Right atrium auricular region (tissue), 2 donors: ENCODE data around the gene CADM1. TPM values are rescaled to one million over a fixed set of nuclear protein-coding genes. Genes with fewer than 3 reads are reported as not detected.

Source experiments
- DNase-seq: peaks from one replicate; pipeline ENCODE4 v3.0.0-alpha.2; 2019; ENCODE audit warnings: low spot score
- H3K27ac ChIP-seq, 2 donors: fragments of 200-600 bp; sonication (generic); 1 replicate in 1 of 2; 2 replicates in 1 of 2; pipeline ENCODE4 v1.5.1; 2016 to 2019
- H3K27me3 ChIP-seq, 2 donors: fragments of 200-600 bp; sonication (generic); one replicate each; pipeline versions ENCODE4 v1.5.1 to v1.6.0; 2017 to 2019
- H3K36me3 ChIP-seq: fragments of 200-600 bp; sonication (generic); one replicate; pipeline ENCODE4 v1.5.1; 2016
- H3K4me1 ChIP-seq, 2 donors: fragments of 200-600 bp; sonication (generic); one replicate each; pipeline versions ENCODE4 v1.5.1 to v1.6.0; 2017 to 2019
- H3K4me3 ChIP-seq, 2 donors: fragments of 200-600 bp; sonication (generic); 1 replicate in 1 of 2; 2 replicates in 1 of 2; pipeline ENCODE4 v1.5.1; 2017 to 2019; ENCODE audit warnings: mild to moderate bottlenecking in 1 of 2, moderate library complexity in 1 of 2
- H3K9me3 ChIP-seq, 2 donors: fragments of 200-600 bp; sonication (generic); one replicate each; pipeline ENCODE4 v1.5.1; 2019
- total RNA-seq, 2 donors: library from RNA; depleted of rRNA; stranded (reverse); fragments of >200 nt; gene quantifications; one replicate each; pipeline ENCODE4 v1.1.0, GENCODE V29; 2016
- TF ChIP-seq, protein P1 (sequence below), 2 donors: fragments of 200-600 bp; sonication (generic); IDR thresholded peaks; one replicate each; pipeline ENCODE4 v1.5.1; 2019; ENCODE audit warnings: antibody characterized with exemption in 2 of 2

The CADM1 gene
- total RNA-seq, 2 donors from 2014 or later = 19.8 to 33.9 TPM

DNA sequence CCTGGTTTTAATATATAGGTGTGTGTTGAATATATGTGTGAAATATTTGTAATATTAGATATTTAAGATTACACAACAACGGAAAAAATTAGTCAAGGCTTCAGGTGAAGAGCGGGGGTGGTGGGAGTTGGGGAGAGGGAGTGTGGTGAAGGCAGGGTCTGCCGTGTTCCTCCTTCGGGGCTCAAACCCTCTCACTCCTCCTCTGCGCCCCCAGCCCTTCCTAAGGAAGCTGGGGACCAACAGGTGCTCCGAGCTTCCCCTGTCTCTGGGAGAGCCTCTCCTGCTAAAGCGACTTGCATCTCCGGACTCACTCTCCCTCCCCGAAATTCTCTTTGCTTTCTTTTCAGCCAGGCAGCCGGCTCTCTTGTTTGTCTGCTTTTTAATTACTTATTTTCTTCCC, 960 bp upstream of the CADM1 start:
- H3K4me1 ChIP-seq = peaks cover 0 to 28% of the 10 kb centered on the region in 2 donors
- H3K27ac ChIP-seq = peak overlapping the region; percentile 86 to 88
- H3K27me3 ChIP-seq = no peaks in the 10 kb centered on the region
- no peak for DNase-seq
- TF ChIP-seq, protein P1, sequence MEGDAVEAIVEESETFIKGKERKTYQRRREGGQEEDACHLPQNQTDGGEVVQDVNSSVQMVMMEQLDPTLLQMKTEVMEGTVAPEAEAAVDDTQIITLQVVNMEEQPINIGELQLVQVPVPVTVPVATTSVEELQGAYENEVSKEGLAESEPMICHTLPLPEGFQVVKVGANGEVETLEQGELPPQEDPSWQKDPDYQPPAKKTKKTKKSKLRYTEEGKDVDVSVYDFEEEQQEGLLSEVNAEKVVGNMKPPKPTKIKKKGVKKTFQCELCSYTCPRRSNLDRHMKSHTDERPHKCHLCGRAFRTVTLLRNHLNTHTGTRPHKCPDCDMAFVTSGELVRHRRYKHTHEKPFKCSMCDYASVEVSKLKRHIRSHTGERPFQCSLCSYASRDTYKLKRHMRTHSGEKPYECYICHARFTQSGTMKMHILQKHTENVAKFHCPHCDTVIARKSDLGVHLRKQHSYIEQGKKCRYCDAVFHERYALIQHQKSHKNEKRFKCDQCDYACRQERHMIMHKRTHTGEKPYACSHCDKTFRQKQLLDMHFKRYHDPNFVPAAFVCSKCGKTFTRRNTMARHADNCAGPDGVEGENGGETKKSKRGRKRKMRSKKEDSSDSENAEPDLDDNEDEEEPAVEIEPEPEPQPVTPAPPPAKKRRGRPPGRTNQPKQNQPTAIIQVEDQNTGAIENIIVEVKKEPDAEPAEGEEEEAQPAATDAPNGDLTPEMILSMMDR (IDR thresholded peaks at IDR 0.05) = no peak
- no peaks in the 10 kb centered on the region for H3K36me3 ChIP-seq
- H3K9me3 ChIP-seq = no peaks in the 10 kb centered on the region
- peak overlapping the region; percentile 54 to 74 for H3K4me3 ChIP-seq

DNA sequence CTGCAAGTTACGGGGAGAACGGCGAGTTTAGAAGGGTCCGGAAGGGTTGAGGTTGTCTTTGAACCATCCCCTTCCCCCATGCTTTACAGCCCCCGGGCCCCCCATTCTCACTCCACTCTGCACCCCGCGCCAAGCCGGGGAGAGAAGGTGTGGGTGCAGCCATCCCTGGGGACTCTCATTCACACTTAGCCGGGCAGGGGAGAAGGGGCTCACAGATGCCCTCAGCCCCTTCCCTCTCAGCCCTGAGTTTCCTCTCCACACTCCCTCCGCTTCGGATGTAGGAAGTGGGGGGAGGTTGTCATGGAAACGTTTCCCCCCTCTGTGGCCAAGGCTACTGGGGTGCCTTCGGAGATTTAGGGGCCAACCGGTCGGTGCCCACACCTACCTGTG, 334 bp downstream of the CADM1 start:
- H3K4me3 ChIP-seq = peak overlapping the region; percentile 54 to 74
- no peaks in the 10 kb centered on the region for H3K27me3 ChIP-seq
- H3K36me3 ChIP-seq = no peaks in the 10 kb centered on the region
- DNase-seq = no peak
- peaks cover 0 to 28% of the 10 kb centered on the region in 2 donors for H3K4me1 ChIP-seq
- H3K27ac ChIP-seq = peak overlapping the region; percentile 86 to 88
- TF ChIP-seq, protein P1 (IDR thresholded peaks at IDR 0.05) = no peak
- no peaks in the 10 kb centered on the region for H3K9me3 ChIP-seq

DNA sequence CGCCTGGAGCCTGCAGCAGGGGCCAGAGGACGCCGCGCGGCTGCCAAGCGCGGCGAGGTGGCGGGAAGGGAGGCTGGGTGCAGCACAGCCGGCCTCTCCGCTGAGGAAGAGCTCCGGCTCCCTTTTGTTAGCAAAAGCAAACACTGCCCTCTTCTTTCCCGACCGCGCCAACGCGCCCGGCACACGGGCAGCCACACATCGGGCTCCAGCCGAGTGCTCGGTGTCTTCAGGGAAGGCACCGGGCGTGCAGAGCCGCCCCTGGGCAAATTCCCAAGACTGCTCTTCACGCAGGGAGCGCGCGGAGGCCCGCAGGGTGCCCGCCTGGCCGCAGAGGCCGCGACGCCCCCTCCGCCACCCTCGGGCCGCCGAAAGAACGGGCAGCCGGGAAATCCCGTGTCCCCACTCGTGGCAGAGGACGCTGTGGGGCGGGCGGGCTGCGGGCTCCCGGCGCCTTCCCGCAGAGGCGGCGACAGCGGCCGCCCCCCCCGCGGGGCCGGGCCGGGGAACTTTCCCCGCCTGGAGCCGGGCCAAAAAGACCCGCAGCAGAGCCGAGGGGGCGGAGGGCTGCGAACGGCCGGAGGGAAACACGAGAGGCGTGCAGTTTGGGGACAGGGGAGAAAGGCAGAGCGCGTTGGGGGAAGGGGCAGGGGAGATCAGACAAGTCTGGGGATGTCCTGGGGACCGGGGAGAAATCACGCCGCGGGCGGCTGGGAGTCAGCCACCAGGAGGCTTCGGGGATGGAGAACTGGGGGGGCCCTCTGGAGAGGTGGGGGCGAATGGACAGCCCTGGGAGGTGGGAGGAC, 931 bp downstream of the CADM1 start:
- Histone ChIP-seq H3K36me3 (no peaks in the 10 kb centered on the region), H3K4me1 (peaks cover 0 to 28% of the 10 kb centered on the region in 2 donors), H3K27me3 (no peaks in the 10 kb centered on the region), H3K27ac (peak overlapping the region; percentile 86 to 88), H3K9me3 (no peaks in the 10 kb centered on the region), H3K4me3 (peak overlapping the region; percentile 54 to 74)
- peak; percentile 66 for DNase-seq
- TF ChIP-seq, protein P1 (IDR thresholded peaks at IDR 0.05) = peak; percentile 41 to 63

DNA sequence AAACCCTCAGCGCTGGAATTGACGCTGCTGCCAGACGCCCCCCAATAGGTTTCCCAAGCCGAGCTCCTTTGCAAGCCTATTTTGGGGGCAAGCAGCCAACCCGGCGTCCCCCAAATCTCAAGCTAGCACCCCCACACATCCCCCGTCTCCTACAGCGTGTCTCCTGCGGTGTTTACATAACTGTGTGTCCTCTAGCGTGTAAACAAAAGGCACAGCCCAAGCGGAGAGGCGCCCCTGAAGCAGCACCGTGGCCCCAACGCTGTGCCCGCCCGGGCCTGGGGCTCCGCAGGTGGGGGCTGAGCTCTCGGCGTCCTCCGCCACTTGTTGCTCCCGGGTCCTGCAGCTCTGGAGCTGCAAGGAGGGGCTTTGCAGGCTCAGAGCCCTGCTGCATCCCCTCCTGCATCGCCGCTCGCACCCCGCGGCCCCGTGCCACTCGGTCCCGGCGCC, 1.6 kb downstream of the CADM1 start:
- TF ChIP-seq, protein P1 (IDR thresholded peaks at IDR 0.05) = no peak
- H3K4me3 ChIP-seq = peak overlapping the region; percentile 54 to 74
- H3K27me3 ChIP-seq = no peaks in the 10 kb centered on the region
- H3K36me3 ChIP-seq = no peaks in the 10 kb centered on the region
- peaks cover 0 to 28% of the 10 kb centered on the region in 2 donors for H3K4me1 ChIP-seq
- peak overlapping the region; percentile 86 to 88 for H3K27ac ChIP-seq
- H3K9me3 ChIP-seq = no peaks in the 10 kb centered on the region
- DNase-seq = no peak

DNA sequence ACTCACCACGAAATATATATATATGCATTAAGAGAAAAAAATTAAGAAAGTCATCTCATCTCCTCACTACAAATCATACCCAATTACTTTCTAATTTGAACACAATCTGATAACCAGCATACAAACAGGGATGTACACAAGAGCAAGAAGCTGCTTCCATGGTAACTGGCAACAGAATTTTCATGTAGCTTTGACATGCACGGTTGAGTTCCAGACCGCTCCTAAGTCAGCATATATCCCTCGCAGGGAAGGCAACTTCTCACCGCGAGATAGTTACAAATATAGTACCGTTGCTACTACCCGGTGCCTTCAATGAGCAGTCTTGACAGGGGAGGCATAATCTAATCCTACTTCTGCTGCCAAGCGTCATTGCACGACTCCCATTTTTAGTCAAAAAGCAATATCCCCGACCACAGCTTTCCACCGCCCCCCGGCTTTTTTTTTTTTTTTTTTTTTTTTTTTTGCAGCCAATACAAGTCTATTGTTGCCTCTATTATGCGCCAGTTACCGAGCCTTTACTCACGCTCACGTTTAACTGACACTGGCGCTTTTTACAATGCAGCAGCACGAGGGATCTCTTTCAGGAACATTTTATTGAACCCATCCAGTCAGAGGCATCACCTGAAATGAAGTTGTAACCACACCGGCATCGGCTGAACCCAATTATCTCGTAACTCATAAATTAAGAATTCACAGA, 2.2 kb downstream of the CADM1 start:
- Histone ChIP-seq H3K4me3 (peak overlapping the region; percentile 54 to 74), H3K36me3 (no peaks in the 10 kb centered on the region), H3K9me3 (no peaks in the 10 kb centered on the region), H3K27ac (peak overlapping the region in 1 of 2 donors; percentile 88), H3K4me1 (peaks cover 0 to 28% of the 10 kb centered on the region in 2 donors), H3K27me3 (no peaks in the 10 kb centered on the region)
- TF ChIP-seq, protein P1 (IDR thresholded peaks at IDR 0.05) = no peak
- no peak for DNase-seq
